Raji (cell line): ENCODE results near the gene HSPE1.

ENCODE experiments used
- POLR2A ChIP-seq: IDR thresholded peaks from 2 replicates; pipeline ENCODE4 v1.6.1; 2011; ENCODE audit warnings: low read depth, low read length, control low read depth; ENCODE audit not compliant: insufficient read depth

Gene HSPE1

DNA sequence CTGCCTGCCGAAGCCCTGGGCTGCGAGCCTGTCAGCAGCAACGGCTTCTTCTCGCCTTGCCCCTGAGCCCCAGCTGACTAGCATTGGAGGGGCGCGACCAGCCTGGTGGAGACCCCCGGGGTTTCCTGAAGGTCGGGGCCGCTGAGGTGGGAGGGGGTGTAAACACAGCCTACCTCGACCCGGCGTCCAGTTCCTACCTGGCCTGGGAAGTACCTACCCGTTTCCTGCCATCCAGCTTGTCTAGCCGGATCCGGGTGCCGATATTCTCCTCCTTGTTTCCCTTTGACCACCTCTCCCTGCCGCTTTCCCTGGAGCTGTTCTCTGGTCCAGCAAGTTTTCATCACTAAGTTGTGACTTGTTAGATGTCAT, 16.2 kb downstream of the HSPE1 start:
- TF ChIP-seq POLR2A: no peak

DNA sequence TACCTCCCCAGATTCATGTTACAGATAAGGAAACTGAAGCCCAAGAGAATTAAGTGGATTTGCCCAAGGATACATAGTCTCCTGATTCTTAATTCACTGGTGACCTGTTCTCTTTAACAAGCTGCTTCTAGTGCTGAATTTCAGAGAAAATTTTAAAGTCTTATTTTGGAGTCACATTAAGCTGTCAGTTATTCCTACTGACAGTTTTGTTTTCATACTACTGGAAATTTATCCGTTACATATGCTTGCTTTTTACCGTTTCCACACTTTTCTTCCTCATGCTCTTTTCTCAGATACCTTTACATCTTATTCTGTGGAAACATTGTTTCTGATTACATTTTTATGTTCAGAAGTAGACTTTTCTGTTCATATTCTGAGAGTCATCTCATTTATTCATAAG, 17.0 kb downstream of the HSPE1 start:
- TF ChIP-seq POLR2A: no peak

DNA sequence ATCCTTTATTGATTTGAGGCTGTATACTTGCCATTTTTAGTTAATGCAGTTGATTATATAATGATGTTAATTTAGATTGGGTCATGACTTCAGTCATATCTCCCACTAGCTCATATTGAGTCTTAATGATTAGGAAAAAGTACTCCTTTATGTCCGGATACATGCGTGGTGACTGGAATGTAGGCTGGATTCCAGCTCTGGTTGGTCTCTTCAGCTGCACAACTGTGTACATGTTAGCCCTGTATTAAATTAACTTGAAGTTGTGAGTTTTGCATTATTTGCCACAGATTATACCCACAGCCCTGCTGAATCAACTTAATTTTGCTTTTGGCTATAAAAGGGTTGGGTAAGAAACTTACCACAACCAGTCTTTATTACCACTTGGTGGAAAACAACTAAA, 38.2 kb downstream of the HSPE1 start:
- TF ChIP-seq POLR2A: no peak

DNA sequence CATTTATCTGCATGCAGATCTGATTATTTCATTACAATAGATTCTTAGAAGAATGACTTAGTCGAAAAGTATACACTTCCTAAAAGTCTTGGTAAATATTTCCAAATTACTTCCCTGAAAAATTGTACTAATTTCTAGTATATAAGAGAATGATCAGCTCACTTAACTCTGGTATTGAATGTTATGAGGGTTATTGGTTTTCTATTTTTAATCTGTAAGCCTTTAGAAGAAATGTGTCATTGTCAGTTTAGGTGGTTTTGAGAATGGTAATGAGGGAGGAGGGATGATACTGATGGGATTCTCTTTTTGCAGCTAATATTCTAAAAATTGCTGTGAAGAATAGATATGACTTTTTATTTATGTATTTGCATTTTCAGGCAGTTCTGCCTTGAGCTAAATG, 39.6 kb downstream of the HSPE1 start:
- no peak for TF ChIP-seq POLR2A

DNA sequence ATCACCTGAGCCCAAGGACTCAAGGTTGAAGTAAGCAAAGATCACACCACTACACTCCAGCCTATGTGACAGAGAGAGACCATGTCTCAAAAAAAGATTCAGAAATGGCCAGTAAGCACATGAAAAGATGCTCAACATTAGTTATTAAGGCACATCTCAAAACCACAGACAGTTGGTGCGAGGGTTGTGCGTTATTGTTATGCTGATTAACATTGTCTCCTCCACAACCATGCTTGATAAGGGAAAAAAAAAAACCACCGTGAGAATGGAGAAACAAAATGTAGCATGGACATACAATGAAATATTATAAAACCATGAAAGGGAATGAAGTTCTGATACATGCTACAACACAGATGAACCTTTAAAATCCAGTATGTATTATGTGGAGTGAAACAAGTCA, 43.0 kb downstream of the HSPE1 start:
- no peak for TF ChIP-seq POLR2A

DNA sequence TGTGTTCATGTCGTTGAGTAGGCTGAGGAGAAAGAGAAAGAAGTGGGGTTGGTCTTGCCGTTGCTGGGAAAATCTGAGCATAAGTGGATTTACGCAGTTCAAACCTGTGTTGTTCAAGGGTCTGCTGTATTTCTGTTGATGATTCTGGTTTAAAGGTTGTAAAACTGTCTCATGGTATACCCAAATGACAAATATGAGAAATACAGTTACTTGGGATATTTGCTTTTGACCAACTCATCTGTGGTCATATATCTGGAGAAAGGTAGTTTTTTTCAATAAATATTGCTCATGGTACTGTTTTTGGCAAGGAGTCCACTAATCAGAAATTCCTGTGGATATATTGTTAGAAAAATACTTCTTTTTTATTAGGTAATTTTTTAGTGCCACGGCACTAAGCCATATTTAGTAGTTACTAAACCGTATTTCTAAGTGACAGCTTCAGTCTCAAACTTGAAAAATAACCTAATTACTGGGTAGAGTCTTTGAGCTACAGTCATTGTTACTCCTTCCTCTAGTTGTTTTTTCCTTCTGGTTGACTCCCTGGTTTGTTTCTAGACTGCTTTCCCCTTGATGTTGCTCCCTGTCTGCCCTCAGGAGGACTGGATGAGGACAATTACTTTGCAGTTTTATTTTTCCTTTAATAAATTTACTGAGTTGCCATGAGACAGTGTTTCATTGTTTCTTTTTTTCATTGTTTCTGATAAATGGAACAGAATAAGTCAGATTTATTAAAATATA, 47.2 kb downstream of the HSPE1 start:
- no peak for TF ChIP-seq POLR2A

DNA sequence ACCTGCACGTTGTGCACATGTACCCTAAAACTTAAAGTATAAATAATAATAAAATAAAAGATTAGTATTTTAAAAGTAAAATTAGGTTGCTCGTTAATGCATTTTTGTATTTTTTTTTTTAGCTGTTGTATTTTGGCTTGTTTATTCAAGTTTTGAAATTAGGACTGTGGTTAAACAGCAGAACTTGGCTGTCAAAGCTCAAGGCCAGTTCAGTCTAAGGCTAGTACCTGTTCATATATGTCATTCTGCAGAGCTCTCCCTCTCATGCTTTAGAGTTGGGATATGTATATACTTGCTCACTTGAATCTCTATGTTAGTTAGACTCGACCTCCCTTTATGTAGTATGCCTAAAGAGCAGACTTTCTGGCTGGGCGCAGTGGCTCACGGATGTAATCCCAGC, 48.4 kb downstream of the HSPE1 start:
- TF ChIP-seq POLR2A: no peak
